Measurements from ENCODE around the gene TCAF1.
"Not testable (repeated sequence)": the region's sequence is repeated elsewhere in the genome, so short reads cannot be mapped to it uniquely, and the experiment has no call there.

The TCAF1 gene

GRCh38 chr7:143849785-143850479, 52.0 kb downstream of the TCAF1 start:
- H3K36me3 Mint-ChIP-seq: peaks cover 5% of the 10 kb centered on the region
- DNase-seq: no peak
- H3K27ac Mint-ChIP-seq: no peak overlapping the region

GRCh38 chr7:143848192-143848591, 53.8 kb downstream of the TCAF1 start:
- Mint-ChIP-seq H3K9me3 (peaks cover 5% of the 10 kb centered on the region), H3K27me3 (no peaks in the 10 kb centered on the region)

More at GRCh38 chr7:143849785-143850479, 52.0 kb downstream of the TCAF1 start:
- no peaks in the 10 kb centered on the region for H3K27me3 Mint-ChIP-seq
- no peaks in the 10 kb centered on the region for H3K4me1 Mint-ChIP-seq
- peaks cover 5% of the 10 kb centered on the region for H3K9me3 Mint-ChIP-seq
- no peak overlapping the region for H3K4me3 Mint-ChIP-seq
- CTCF ChIA-PET: no interaction called here

GRCh38 chr7:143846692-143847091, 55.3 kb downstream of the TCAF1 start:
- DNase-seq: no peak
- no peaks in the 10 kb centered on the region for H3K4me1 Mint-ChIP-seq
- peaks cover 5% of the 10 kb centered on the region for H3K9me3 Mint-ChIP-seq
- H3K36me3 Mint-ChIP-seq: peaks cover 5% of the 10 kb centered on the region
- no peak overlapping the region for H3K4me3 Mint-ChIP-seq
- H3K27ac Mint-ChIP-seq: no peak overlapping the region
- CTCF ChIA-PET: no interaction called here
- H3K27me3 Mint-ChIP-seq: no peaks in the 10 kb centered on the region

More at GRCh38 chr7:143848192-143848591, 53.8 kb downstream of the TCAF1 start:
- no peak for DNase-seq
- Mint-ChIP-seq H3K27ac (no peak overlapping the region), H3K4me1 (no peaks in the 10 kb centered on the region), H3K36me3 (peaks cover 5% of the 10 kb centered on the region), H3K4me3 (no peak overlapping the region)
- CTCF ChIA-PET: no interaction called here

GRCh38 chr7:143841696-143842095, 60.3 kb downstream of the TCAF1 start:
- not testable (repeated sequence) for DNase-seq, H3K27me3 Mint-ChIP-seq

GRCh38 chr7:143840062-143840461, 61.9 kb downstream of the TCAF1 start:
- H3K9me3 Mint-ChIP-seq, DNase-seq, H3K27me3 Mint-ChIP-seq, H3K4me1 Mint-ChIP-seq, H3K36me3 Mint-ChIP-seq, CTCF ChIA-PET, H3K4me3 Mint-ChIP-seq, H3K27ac Mint-ChIP-seq: not testable (repeated sequence)

More at GRCh38 chr7:143841696-143842095, 60.3 kb downstream of the TCAF1 start:
- CTCF ChIA-PET, H3K4me1 Mint-ChIP-seq, H3K4me3 Mint-ChIP-seq, H3K36me3 Mint-ChIP-seq, H3K27ac Mint-ChIP-seq, H3K9me3 Mint-ChIP-seq: not testable (repeated sequence)

GRCh38 chr7:143837223-143837622, 64.8 kb downstream of the TCAF1 start:
- H3K27ac Mint-ChIP-seq: peak overlapping the region; percentile 42
- H3K9me3 Mint-ChIP-seq, H3K36me3 Mint-ChIP-seq, H3K27me3 Mint-ChIP-seq, CTCF ChIA-PET, H3K4me1 Mint-ChIP-seq: not testable (repeated sequence)
- peak; percentile 93 for DNase-seq
- H3K4me3 Mint-ChIP-seq: peak overlapping the region; percentile 28

GRCh38 chr7:143836622-143837021, 65.4 kb downstream of the TCAF1 start:
- H3K27ac Mint-ChIP-seq: peak overlapping the region; percentile 94
- not testable (repeated sequence) for H3K9me3 Mint-ChIP-seq
- DNase-seq: peak; percentile 96

GRCh38 chr7:143836088-143836487, 65.9 kb downstream of the TCAF1 start:
- H3K36me3 Mint-ChIP-seq, H3K9me3 Mint-ChIP-seq, DNase-seq, H3K27me3 Mint-ChIP-seq, CTCF ChIA-PET, H3K4me1 Mint-ChIP-seq: not testable (repeated sequence)
- Mint-ChIP-seq H3K4me3 (peak overlapping the region; percentile 75), H3K27ac (peak overlapping the region; percentile 94)

More at GRCh38 chr7:143836622-143837021, 65.4 kb downstream of the TCAF1 start:
- CTCF ChIA-PET, H3K36me3 Mint-ChIP-seq, H3K4me1 Mint-ChIP-seq, H3K27me3 Mint-ChIP-seq: not testable (repeated sequence)
- H3K4me3 Mint-ChIP-seq: peak overlapping the region; percentile 75

- H3K4me3 Mint-ChIP-seq, H3K9me3 Mint-ChIP-seq, H3K27ac Mint-ChIP-seq: not testable (repeated sequence)
These were observed 75.4 kb downstream of the TCAF1 start for GRCh38 chr7:143826578-143826977.

GRCh38 chr7:143824295-143825135, 77.5 kb downstream of the TCAF1 start:
- CTCF ChIA-PET, DNase-seq, H3K4me1 Mint-ChIP-seq, H3K4me3 Mint-ChIP-seq, H3K9me3 Mint-ChIP-seq, H3K27ac Mint-ChIP-seq, H3K27me3 Mint-ChIP-seq, H3K36me3 Mint-ChIP-seq: not testable (repeated sequence)

More at GRCh38 chr7:143826578-143826977, 75.4 kb downstream of the TCAF1 start:
- H3K4me1 Mint-ChIP-seq, H3K27me3 Mint-ChIP-seq, CTCF ChIA-PET, DNase-seq, H3K36me3 Mint-ChIP-seq: not testable (repeated sequence)

- CTCF ChIA-PET, H3K27me3 Mint-ChIP-seq, H3K36me3 Mint-ChIP-seq, H3K4me3 Mint-ChIP-seq, DNase-seq, H3K4me1 Mint-ChIP-seq, H3K9me3 Mint-ChIP-seq, H3K27ac Mint-ChIP-seq: not testable (repeated sequence)
These were observed 78.2 kb downstream of the TCAF1 start for GRCh38 chr7:143823634-143824294.

GRCh38 chr7:143821392-143822277, 80.3 kb downstream of the TCAF1 start:
- H3K27ac Mint-ChIP-seq, H3K27me3 Mint-ChIP-seq, H3K4me3 Mint-ChIP-seq, CTCF ChIA-PET, H3K9me3 Mint-ChIP-seq, H3K36me3 Mint-ChIP-seq, DNase-seq, H3K4me1 Mint-ChIP-seq: not testable (repeated sequence)

- CTCF ChIA-PET, H3K4me1 Mint-ChIP-seq, H3K27ac Mint-ChIP-seq, H3K9me3 Mint-ChIP-seq, H3K4me3 Mint-ChIP-seq, DNase-seq, H3K27me3 Mint-ChIP-seq, H3K36me3 Mint-ChIP-seq: not testable (repeated sequence)
These were observed 84.1 kb downstream of the TCAF1 start for GRCh38 chr7:143817873-143818272.

Data from activated naive CD4-positive, alpha-beta T cell treated with anti-CD3 and anti-CD28 coated beads, Interleukin-2, amount 10 ng/mL, durations not matched to agents 7 days and 5 days (primary cell).